ENCODE data around the gene C1orf53. TPM values are rescaled to one million over a fixed set of nuclear protein-coding genes. Genes with fewer than 3 reads are reported as not detected.

Gene C1orf53
- total RNA-seq, 4 donors from 2014 or later: 2.1 to 4.8 (median 3.8) TPM; not detected in 1

DNA sequence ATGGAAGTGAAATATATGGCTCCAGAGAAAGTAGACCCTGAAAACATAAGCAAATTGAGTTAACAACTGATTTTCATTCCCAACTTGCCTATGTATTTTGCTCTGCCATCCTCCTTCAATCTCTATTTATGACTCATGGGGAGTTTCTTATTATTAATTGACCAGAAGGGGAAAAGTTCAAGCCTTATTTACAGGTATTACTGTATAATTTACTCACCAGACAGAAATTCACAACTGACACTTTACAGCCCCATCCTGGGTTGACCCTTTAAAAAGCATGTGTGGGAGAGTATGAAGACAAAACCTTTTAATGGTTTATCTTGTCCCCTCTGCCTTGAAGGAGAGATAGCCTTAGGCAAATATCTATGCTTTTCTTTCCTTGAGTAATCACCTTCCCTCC lies 39.8 kb upstream of the C1orf53 start:
- no peaks in the 10 kb centered on the region for H3K4me1 ChIP-seq
- intact Hi-C loops (cut with DNase I; ENCODE audit: low total_unique reads) (loop anchor here (10.0 kb wide), 1 partner anchor 168 kb away; no protein-coding TSS in a partner anchor), in situ Hi-C loops (cut with MboI; ENCODE audit: low sequenced_read_pairs in 4 of 4) (loop anchor here in 2 of 4 donors (10.0 kb wide), 1 partner anchor 248 kb away; no protein-coding TSS in a partner anchor)
- H3K4me3 ChIP-seq: no peak overlapping the region
- no peak for ATAC-seq
- no peaks in the 10 kb centered on the region for H3K9me3 ChIP-seq
- H3K27ac ChIP-seq: no peak overlapping the region
- no peaks in the 10 kb centered on the region for H3K27me3 ChIP-seq
- no peak for TF ChIP-seq POLR2A (IDR thresholded peaks at IDR 0.05)
- TF ChIP-seq, protein P1, sequence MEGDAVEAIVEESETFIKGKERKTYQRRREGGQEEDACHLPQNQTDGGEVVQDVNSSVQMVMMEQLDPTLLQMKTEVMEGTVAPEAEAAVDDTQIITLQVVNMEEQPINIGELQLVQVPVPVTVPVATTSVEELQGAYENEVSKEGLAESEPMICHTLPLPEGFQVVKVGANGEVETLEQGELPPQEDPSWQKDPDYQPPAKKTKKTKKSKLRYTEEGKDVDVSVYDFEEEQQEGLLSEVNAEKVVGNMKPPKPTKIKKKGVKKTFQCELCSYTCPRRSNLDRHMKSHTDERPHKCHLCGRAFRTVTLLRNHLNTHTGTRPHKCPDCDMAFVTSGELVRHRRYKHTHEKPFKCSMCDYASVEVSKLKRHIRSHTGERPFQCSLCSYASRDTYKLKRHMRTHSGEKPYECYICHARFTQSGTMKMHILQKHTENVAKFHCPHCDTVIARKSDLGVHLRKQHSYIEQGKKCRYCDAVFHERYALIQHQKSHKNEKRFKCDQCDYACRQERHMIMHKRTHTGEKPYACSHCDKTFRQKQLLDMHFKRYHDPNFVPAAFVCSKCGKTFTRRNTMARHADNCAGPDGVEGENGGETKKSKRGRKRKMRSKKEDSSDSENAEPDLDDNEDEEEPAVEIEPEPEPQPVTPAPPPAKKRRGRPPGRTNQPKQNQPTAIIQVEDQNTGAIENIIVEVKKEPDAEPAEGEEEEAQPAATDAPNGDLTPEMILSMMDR (IDR thresholded peaks at IDR 0.05 in 4 of 5, conservative IDR thresholded peaks at IDR 0.05 in 1 of 5): no peak
- DNase-seq: no peak
- H3K36me3 ChIP-seq: no peaks in the 10 kb centered on the region

DNA sequence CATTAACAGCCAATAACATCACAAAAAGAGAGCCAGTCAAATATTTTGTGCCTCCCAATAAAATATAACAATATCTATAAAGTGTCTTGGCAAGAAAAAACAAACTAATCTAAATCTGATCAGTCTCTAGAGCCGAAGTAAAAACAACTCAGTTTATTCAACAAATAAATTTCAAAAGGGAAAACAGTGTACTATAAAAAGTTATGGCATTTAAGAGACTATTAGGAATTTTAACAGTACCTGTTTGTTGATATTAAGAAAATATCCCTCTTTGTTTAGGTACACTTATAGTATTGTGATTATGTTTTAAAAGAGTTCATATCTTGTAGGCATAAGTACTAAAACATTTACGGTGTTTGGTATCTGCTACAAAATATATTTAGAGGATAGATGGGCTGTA lies 36.6 kb upstream of the C1orf53 start:
- H3K27me3 ChIP-seq: no peaks in the 10 kb centered on the region
- no peaks in the 10 kb centered on the region for H3K4me1 ChIP-seq
- ATAC-seq (no peak), DNase-seq (no peak)
- TF ChIP-seq POLR2A (IDR thresholded peaks at IDR 0.05): no peak
- TF ChIP-seq, protein P1 (IDR thresholded peaks at IDR 0.05 in 4 of 5, conservative IDR thresholded peaks at IDR 0.05 in 1 of 5): no peak
- intact Hi-C loops (cut with DNase I; ENCODE audit: low total_unique reads) (loop anchor here (10.0 kb wide), 1 partner anchor 171 kb away; no protein-coding TSS in a partner anchor), in situ Hi-C loops (cut with MboI; ENCODE audit: low sequenced_read_pairs in 4 of 4) (loop anchor here in 2 of 4 donors (10.0 kb wide), 1 partner anchor 251 kb away; no protein-coding TSS in a partner anchor)
- no peaks in the 10 kb centered on the region for H3K36me3 ChIP-seq
- no peak overlapping the region for H3K4me3 ChIP-seq
- no peaks in the 10 kb centered on the region for H3K9me3 ChIP-seq
- H3K27ac ChIP-seq: no peak overlapping the region

DNA sequence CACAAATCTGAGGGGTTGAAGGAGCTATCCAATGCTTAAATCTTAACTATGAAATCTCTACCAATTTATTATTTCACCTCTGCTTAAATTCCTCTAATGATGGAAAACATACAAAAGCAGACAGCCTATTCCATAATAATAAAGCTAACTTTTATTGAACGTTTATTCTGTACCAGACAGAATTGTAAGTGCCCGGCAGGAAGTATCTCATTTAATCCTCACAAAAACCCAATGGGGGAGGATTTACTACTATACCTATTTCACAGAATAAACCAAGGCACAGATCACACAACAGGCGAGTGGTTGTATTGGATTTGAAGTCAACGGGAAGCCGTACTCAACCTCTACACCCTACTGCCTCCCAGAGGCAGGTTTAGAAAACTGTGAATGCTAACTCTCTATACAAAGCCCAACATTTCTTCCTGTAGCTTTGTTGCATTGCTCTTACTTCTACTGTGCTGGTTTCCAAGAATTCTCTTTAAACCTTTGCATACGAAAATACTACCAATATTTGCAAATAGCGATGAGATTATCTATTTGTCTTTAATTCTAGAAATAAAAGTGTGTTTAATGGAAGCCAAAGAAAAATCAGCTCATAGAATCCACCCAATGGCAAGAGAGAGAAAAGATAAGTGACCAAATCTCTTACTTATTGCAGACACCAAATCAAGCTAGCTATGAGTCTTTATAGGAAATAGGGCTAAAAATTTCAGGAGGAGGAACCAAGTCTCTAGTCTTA lies 33.5 kb upstream of the C1orf53 start:
- TF ChIP-seq, protein P1 (IDR thresholded peaks at IDR 0.05 in 4 of 5, conservative IDR thresholded peaks at IDR 0.05 in 1 of 5): peak in 4 of 5 experiments; percentile 35 to 55 (median 40)
- no peak for TF ChIP-seq POLR2A (IDR thresholded peaks at IDR 0.05)
- Histone ChIP-seq H3K4me3 (no peak overlapping the region), H3K36me3 (no peaks in the 10 kb centered on the region), H3K27ac (no peak overlapping the region), H3K27me3 (no peaks in the 10 kb centered on the region), H3K4me1 (no peaks in the 10 kb centered on the region), H3K9me3 (no peaks in the 10 kb centered on the region)
- DNase-seq (no peak), ATAC-seq (peak; percentile 83 to 85)
- intact Hi-C loops (cut with DNase I; ENCODE audit: low total_unique reads): loop anchor here (1.0 to 10.0 kb wide), 3 partner anchors 174 to 254 kb away; no protein-coding TSS in a partner anchor
- in situ Hi-C loops (cut with MboI; ENCODE audit: low sequenced_read_pairs in 4 of 4): loop anchor here in 2 of 4 donors (10.0 kb wide), 1 partner anchor 254 kb away; no protein-coding TSS in a partner anchor

DNA sequence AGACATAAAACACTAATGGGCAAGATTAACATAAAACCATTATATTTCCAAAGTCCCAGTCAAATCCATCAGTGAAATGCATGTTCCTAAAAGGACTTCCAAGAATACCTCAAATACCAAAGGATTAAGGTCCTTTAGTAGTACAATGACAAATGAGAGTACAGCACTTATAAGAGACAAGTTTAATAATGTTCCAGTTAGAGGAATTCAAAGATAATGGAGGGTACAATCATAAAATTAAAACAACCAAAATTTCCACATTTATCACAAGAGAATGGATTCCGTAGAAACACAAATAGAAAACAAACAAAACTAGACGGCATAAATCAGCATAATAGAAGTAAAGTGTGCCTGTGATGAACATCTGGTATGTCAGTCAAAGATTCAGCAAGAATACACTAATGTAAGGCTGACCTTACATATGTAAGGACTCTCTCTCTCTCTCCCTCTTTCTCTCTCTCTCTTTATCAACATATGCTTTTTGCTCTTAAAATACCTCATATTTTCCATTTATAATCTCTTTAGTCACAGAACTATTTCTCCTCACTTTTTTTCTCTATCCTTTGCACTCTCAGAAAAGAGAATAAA lies 32.8 kb upstream of the C1orf53 start:
- DNase-seq: no peak
- no peaks in the 10 kb centered on the region for H3K27me3 ChIP-seq
- in situ Hi-C loops (cut with MboI; ENCODE audit: low sequenced_read_pairs in 4 of 4): loop anchor here in 3 of 4 donors (10.0 kb wide), 1 partner anchor 255 kb away; no protein-coding TSS in a partner anchor
- no peak for ATAC-seq
- H3K27ac ChIP-seq: no peak overlapping the region
- intact Hi-C loops (cut with DNase I; ENCODE audit: low total_unique reads): loop anchor here (1.0 to 10.0 kb wide), 2 partner anchors 175 to 250 kb away; no protein-coding TSS in a partner anchor
- no peaks in the 10 kb centered on the region for H3K4me1 ChIP-seq
- no peak overlapping the region for H3K4me3 ChIP-seq
- H3K36me3 ChIP-seq: no peaks in the 10 kb centered on the region
- TF ChIP-seq, protein P1 (IDR thresholded peaks at IDR 0.05 in 4 of 5, conservative IDR thresholded peaks at IDR 0.05 in 1 of 5): no peak
- no peak for TF ChIP-seq POLR2A (IDR thresholded peaks at IDR 0.05)
- no peaks in the 10 kb centered on the region for H3K9me3 ChIP-seq
